AG04449 (cell line): ENCODE data around the gene SHCBP1L.

Experiments
- CTCF ChIA-PET: fragments of 350-600 bp; formaldehyde crosslinking; extraction: SDS; loops from one replicate; lab custom pipeline; 2021; ENCODE audit warnings: antibody characterized with exemption; lab: Yijun Ruan, JAX
- POLR2A ChIA-PET: fragments of 400-600, 350-600 bp; formaldehyde crosslinking; extraction: SDS; loops from one replicate; lab custom pipeline; 2020; ENCODE audit warnings: antibody characterized with exemption, inconsistent platforms; lab: Yijun Ruan, JAX
- DNase-seq: peaks from one replicate; pipeline ENCODE4 v3.0.0-alpha.2; 2010; ENCODE audit warnings: low read depth, low spot score
- H3K4me3 ChIP-seq: 2 replicates; pipeline ENCODE4 v1.5.1; 2011; ENCODE audit warnings: low read depth, mild to moderate bottlenecking, control low read depth, low read length
- TF ChIP-seq, protein P1 (sequence below): IDR thresholded peaks from one replicate; pipeline ENCODE4 v1.5.1; 2011; ENCODE audit warnings: mild to moderate bottlenecking, moderate library complexity, low read length, control low read depth, inconsistent platforms; ENCODE audit not compliant: insufficient read depth; ENCODE audit errors: missing control alignments

SHCBP1L gene

GRCh38 chr1:182935716-182936115 is 17.2 kb downstream of the SHCBP1L start:
- no peak for DNase-seq
- POLR2A ChIA-PET, result no interaction called here
- CTCF ChIA-PET, result no interaction called here
- H3K4me3 ChIP-seq, result no peak overlapping the region
- TF ChIP-seq, protein P1, sequence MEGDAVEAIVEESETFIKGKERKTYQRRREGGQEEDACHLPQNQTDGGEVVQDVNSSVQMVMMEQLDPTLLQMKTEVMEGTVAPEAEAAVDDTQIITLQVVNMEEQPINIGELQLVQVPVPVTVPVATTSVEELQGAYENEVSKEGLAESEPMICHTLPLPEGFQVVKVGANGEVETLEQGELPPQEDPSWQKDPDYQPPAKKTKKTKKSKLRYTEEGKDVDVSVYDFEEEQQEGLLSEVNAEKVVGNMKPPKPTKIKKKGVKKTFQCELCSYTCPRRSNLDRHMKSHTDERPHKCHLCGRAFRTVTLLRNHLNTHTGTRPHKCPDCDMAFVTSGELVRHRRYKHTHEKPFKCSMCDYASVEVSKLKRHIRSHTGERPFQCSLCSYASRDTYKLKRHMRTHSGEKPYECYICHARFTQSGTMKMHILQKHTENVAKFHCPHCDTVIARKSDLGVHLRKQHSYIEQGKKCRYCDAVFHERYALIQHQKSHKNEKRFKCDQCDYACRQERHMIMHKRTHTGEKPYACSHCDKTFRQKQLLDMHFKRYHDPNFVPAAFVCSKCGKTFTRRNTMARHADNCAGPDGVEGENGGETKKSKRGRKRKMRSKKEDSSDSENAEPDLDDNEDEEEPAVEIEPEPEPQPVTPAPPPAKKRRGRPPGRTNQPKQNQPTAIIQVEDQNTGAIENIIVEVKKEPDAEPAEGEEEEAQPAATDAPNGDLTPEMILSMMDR, result no peak

DNA sequence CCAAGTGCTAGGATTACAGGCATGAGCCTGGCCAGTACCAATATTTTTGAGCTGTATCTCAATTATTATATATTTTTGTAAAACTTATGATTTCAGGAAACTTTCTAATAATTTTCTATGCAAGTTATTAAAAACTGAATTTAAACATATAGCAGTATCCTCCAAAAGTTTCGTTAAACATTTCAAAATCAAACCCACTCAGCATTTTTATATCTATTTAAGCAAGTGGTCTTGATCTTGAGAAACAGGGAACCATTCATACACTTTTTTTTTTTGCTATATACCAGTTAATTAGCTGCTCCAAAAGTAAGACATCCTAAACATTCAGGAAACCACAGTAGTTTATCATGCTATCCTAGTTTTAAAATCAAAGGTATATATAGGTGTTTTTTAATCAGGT is 22.0 kb downstream of the SHCBP1L start:
- POLR2A ChIA-PET, result no interaction called here

DNA sequence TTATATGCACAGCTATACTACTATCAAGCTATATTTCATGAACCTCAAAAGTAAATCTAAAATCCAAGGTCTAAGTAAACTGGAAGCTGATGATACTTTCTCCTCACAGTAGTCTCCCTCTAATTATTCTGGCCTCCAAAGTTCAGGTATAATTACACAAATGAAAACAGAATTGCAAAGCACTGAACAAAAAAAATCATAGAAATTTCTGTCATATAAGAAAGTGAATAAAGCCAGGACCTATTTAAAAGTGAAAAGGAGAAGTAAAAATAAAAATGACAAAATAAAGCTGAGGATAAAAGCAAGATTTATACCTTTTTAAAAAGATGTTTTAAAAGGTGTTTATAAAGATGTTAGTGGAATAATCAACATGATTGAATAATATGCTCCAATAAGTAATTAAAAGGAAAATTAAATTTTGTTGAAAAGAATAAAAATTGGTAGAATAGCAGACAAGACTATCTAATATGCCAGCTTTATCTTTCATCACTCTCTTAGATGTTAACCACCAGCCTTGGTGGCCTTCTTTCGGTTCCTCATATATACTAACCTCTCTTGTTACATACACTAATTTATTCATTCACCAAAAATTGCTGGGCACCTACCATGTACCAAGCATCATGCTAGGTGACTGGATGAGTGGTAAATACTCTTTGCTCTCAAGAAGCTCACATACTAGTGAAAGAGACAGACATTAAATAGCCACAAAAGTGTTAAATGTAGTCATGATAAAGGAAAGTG is 25.1 kb downstream of the SHCBP1L start:
- TF ChIP-seq, protein P1, result no peak
- ChIA-PET POLR2A (no interaction called here), CTCF (interaction anchor here (0.6 to 1.3 kb wide), 2 partner anchors 23 to 307 kb away, joined by 3 read pairs; no protein-coding TSS in a partner anchor)
- no peak overlapping the region for H3K4me3 ChIP-seq
- DNase-seq, result no peak

More for the DNA sequence above, 22.0 kb downstream of the SHCBP1L start:
- no peak overlapping the region for H3K4me3 ChIP-seq
- TF ChIP-seq, protein P1, result no peak
- CTCF ChIA-PET, result no interaction called here
- DNase-seq, result no peak

DNA sequence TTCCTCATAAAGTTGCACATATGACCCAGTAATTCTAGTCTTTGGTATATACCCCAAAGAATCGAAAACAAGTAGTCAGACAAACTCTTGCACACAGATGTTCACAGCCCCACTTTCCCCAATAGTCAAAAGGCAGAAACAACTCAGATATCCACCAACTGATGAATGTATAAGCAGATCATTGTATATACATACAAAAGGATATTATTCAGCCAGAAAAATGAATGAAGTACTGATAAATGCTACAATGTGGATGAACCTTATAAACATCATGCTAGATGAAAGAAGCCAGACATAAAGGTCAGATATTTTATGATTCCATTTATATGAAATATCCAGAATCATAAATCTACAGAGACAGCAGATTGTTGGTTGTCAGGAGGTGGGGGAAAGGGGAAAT is 27.3 kb downstream of the SHCBP1L start:
- CTCF ChIA-PET, result no interaction called here
- TF ChIP-seq, protein P1, result no peak

DNA sequence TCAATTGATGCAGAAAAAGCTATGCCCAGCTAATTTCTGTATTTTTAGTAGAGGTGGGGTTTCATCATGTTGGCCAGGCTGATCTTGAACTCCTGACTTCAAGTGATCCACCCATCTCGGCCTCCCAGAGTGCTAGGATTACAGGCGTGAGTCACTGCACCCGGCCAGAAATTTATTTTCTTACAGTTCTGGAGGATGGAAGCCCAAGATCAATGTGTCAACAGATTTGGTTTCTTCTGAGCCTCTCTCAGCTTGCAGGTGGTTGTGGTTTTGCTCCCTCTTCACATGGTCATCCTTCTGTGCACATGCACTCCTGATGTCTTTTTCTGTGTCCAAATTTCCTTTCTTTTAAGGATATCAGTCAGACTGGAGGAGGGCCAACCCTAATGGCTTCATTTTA is 35.6 kb downstream of the SHCBP1L start:
- ChIA-PET CTCF (no interaction called here), POLR2A (no interaction called here)
- TF ChIP-seq, protein P1, result no peak
- no peak for DNase-seq
- no peak overlapping the region for H3K4me3 ChIP-seq

More for the DNA sequence above, 27.3 kb downstream of the SHCBP1L start:
- H3K4me3 ChIP-seq, result no peak overlapping the region
- DNase-seq, result no peak
- POLR2A ChIA-PET, result no interaction called here

DNA sequence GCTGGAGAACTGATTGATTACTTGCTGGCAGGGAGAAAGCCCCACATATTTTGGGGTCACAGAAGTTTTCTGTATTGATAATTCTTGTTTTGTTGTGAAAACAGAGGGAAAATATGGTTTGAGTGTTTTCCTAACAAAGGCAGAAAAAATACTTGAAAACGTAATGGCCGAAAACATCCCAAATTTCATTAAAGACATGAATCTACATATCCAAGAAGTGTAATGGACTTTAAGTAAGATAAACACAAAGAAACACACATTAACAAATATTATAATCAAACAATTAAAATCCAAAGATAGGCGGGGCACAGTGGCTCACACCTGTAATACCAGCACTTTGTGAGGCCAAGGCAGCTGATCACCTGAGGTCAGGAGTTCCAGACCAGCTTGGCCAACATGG is 39.6 kb downstream of the SHCBP1L start:
- ChIA-PET POLR2A (no interaction called here), CTCF (no interaction called here)
- no peak overlapping the region for H3K4me3 ChIP-seq
- no peak for DNase-seq
- TF ChIP-seq, protein P1, result no peak
